Caki2 (cell line): ENCODE data around the gene NUDT14. TPM values are rescaled to one million over a fixed set of nuclear protein-coding genes. Genes with fewer than 3 reads are reported as not detected.

Source experiments
- DNase-seq: peaks from one replicate; pipeline ENCODE4 v3.0.0-alpha.2; 2015; ENCODE audit warnings: low read depth
- in situ Hi-C: cut with HindIII; loops from 2 replicates; pipeline ENCODE4 v1.10.0; 2016; ENCODE audit warnings: low sequenced_read_pairs, low pct_unique_long_range_greater_than_20kb, mixed read lengths
- total RNA-seq: library from RNA; depleted of rRNA; stranded (reverse); fragments of >200 nt; shearing (Covaris generic); gene quantifications from 2 replicates; pipeline ENCODE4 v1.2.3, GENCODE V29; 2014; ENCODE audit warnings: low replicate concordance

The NUDT14 gene
- total RNA-seq, 1 experiment from 2014 or later = 25.8 TPM

DNA sequence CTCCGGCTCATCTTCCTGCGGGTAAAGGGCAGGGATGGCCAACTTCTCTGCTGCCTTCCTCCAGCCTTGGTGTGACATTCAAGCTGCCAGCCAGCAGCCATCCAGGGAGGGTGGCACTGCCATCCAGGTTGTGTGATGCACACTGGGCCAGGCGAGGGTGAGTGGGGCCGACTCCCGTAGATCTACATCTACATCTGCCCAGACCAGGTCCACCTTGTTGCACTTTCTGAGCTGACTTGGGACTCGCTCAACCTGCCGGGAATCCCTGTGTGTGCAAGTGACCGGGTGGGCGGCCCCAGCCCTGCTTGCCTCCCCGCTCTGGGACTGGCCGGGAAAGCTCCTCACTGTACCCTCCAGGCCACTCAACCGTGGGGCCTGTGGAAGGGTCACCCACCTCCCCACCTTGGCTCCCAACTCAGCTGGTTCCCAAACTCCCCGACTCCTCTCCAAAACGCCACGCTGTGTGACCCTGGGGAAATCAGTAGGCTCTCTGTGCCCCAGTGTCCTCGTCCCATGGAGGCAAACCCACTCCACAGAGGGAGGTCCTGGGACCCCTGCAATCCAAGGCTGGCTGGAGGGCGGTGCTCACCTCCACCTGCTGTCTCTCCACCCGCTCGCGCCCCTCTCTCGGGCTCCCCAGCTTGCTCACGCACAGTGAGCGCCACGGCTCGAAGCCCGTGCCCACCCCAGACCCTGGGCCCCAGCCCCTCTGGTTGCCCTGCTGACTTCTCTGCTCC, 27.2 kb downstream of the NUDT14 start:
- DNase-seq = no peak
- in situ Hi-C loops = no loop called here

DNA sequence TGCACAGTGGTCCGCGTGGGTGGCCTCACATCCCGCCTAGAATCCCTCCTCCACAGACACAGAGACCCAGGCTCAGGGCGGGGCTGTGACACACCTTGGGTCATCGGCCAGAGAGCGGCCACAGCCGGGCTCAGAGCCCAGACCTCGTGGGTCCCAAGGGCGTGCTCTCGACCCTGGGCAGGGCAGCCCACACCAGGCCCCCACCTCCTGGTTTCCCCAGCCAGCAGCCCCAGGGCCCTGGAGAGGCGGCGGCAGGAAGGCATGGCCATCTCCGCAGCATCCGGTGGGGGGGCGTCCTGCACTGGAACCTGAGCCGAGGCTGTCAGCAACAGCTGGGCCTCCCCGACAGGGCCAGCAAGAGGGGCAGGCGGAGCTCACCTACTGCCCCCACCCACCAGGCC, 27.8 kb downstream of the NUDT14 start:
- DNase-seq = no peak

DNA sequence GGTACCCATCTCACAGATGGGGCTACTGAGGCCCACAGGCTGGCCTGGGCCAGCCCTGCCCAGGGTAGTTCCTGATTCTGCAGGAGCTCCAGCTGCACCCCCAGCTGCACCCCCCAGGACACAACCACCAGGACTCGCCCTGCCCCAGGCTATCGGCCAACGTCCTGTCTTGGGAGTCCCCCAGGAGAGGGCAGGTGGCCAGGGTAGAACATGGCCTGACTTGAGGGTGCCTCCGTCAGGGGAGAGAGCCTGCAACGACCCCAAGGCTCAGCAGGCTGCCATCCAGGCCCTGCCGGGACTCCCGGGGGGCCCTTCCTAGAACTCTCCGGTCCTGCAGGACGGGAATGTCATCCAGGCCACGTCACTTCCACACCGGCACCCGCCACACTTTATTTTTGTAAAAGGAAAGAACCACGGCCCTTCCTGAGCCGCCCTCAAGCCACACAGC, 28.3 kb downstream of the NUDT14 start:
- in situ Hi-C loops = no loop called here

More for the DNA sequence above, 27.8 kb downstream of the NUDT14 start:
- in situ Hi-C loops = no loop called here

GRCh38 chr14:105151838-105152793, 29.0 kb downstream of the NUDT14 start:
- in situ Hi-C loops = no loop called here
- DNase-seq = no peak

More for the DNA sequence above, 28.3 kb downstream of the NUDT14 start:
- no peak for DNase-seq

GRCh38 chr14:105151084-105151837, 29.9 kb downstream of the NUDT14 start:
- no peak for DNase-seq
- in situ Hi-C loops = no loop called here

GRCh38 chr14:105150368-105151083, 30.6 kb downstream of the NUDT14 start:
- in situ Hi-C loops = no loop called here
- DNase-seq = no peak

GRCh38 chr14:105150026-105150367, 31.1 kb downstream of the NUDT14 start:
- no peak for DNase-seq
- in situ Hi-C loops = no loop called here

GRCh38 chr14:105149146-105149781, 31.8 kb downstream of the NUDT14 start:
- in situ Hi-C loops = no loop called here
- no peak for DNase-seq

- in situ Hi-C loops = no loop called here
- no peak for DNase-seq
Measured at GRCh38 chr14:105148604-105149145, 32.4 kb downstream of the NUDT14 start.

DNA sequence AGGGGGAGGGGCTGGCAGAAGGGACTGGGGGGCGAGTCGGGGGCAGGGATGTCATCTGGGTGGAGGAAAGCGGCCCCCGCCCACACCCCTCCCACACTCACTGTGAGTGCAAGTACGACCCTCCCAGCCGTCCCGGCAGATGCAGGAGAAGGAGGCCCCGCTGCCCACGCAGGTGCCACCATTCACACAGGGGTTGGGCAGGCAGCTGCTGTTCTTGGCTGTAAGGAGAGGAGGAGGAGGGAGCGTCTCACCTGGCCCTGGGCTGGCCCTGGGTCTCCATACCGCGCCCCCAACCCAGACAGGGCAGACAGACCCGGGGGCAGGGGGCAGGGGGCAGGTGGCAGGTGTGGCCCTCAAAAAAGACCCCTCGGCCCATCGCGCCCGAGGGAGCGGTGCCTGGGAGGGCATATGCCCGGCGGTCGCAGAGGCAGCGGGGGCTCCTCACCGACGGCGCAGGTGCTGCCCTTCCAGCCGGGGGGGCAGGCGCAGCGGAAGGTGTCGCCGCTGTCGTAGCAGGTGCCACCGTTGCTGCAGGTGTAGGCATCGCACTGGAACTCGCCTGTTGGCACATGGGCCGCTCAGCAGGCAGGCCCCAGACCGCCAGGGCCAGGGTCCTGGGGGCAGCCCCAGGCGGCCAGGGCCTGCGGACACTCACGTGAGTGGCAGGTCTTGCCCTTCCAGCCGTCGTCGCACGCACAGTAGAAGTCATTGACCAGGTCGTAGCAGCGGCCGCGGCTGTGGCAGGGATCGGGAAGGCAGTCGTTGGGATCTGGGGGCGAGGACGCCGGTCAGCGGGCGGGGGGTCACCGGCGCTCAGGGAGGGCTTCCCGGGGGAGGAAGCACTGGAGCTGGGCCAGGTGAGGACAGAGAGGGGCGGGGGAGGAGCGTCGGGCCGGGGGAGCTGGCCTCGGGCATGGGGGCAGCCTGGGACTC, 33.2 kb downstream of the NUDT14 start:
- DNase-seq = no peak
- in situ Hi-C loops = no loop called here

GRCh38 chr14:105146976-105147635, 34.0 kb downstream of the NUDT14 start:
- no peak for DNase-seq
- in situ Hi-C loops = no loop called here

- no peak for DNase-seq
- in situ Hi-C loops = no loop called here
Measured at GRCh38 chr14:105146181-105146975, 34.7 kb downstream of the NUDT14 start.

DNA sequence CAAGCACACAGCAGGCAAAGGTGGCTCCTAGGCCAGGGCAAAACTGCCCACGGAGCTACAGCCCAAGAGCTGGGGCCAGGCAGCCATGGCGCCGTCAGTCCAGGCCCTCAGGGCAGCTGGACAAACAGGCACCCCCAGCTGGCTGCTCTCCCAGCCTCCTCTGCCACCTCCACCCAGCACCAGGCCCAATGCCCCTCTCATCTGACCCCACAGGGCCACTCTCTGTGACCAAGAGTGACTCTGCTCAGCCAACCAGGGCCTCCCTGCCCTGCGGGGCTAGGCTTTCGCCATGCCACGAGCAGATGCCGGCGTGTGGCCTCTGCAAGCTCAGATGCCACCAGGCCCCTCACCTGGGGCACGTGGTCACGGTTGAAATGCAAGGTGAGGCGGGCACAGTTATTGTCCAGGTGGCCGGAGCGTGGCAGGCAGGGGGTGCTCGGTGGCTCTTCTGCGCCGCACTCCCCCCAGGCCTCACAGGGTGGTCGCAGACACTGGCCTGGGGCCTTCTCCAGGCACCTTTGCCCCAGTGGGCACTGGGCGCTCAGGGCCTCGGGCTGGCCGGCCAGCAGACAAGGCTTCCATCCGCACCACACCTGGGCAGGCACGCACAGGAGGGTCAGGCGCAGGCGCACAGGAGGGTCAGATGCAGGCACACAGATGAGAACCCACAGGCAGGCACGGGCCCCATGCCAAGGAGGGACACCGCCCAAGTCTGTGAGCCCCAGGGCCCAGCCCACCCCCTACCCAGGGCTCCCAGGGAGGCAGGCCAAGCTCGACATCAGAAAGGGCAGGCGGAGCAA, 35.5 kb downstream of the NUDT14 start:
- in situ Hi-C loops = no loop called here

GRCh38 chr14:105144666-105145380, 36.3 kb downstream of the NUDT14 start:
- in situ Hi-C loops = no loop called here
- DNase-seq = no peak

More for the DNA sequence above, 35.5 kb downstream of the NUDT14 start:
- DNase-seq = no peak
